Measurements from ENCODE around the gene FNDC3B.

FNDC3B gene

DNA sequence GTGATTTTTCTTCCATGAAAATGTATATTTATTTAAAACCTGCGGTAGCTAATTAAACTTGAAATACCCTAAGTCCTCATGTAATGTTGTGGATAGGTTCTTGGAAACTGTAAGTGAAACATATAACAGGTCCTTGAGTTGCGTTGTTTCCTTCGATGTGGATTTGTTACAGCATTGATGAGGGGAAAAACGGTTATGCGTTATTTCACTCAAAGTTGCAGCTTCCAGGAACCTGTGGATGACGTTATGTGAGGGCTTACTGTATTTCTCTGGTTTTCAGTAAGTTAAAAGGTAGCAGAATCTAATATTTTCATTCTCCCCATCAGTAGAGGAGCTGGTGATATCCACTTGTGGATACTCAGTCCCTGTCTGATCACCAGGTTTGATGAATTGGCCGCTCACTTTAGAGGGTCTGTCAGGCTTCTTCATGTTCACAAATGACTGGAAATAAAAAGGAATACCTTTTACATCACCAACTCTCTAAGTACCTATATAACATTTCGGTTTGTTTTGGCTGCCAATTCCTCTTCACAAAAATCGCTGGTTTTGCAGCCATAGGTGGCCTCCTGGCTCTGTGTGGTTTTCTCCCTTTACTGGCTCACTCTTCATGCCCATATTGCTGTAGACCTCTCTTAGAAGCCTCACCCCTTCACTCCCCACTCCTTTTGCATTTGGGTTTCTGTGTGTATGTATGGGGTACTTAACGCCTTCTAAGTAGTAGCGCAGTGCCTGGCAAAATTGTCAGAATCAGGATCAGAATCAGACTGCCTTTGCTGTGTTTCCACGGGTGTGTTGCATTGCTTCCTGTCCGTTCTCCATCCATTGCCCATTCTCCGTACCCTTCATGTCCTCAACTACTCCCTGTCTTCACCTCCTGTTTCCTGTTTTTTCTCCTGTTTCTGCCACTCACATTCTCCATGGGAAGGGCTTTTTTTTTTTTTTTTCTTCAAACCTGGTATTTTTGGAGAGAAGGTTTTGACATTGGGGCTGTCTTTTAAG, 112.6 kb downstream of the FNDC3B start:
- DNase-seq (ENCODE audit: low spot score) = no peak

DNA sequence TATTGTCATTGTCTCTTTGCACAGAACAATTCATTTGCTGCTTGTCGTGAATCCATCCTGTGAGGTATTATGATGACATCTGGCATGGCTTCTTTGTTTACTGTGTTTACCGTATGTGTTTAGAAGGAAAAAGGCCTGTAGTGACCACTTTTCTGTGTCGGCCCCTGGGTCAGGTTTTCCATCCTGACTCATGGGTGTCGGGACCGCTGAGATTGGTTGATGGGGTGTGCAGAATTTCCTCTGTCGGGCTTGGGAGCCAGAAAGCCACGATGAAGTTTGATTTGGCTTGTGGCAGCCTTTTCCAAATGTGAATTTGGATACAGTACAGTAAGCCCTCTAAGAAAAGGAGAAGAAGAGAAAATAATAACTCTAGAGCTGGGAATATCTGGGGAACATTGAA, 113.5 kb downstream of the FNDC3B start:
- DNase-seq (ENCODE audit: low spot score) = no peak

DNA sequence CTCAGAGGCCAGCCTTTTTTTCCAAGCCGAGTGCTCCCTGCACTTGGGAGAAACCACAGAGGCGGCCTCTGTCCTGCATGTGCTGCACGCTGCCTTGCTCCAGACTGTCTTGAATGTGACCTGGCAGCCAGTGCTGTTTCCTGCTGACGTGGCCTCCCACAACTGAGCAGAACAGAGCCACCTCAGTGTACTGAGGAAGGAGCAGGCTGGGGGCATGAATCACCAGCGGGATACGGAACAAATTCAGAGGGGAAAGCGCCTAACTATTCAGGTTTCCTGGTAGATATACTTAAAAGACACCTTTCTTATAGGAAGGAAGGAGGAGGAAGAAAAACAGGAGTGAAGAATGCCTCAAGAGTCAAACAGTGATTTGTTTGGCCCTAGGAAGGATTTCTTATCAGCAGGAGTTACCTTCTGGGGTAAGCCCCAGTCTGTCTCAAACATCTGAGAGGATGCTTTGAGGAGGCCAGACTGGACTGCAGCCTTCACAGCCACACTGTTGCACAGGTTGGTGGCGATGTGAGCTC, 114.0 kb downstream of the FNDC3B start:
- DNase-seq (ENCODE audit: low spot score) = no peak

DNA sequence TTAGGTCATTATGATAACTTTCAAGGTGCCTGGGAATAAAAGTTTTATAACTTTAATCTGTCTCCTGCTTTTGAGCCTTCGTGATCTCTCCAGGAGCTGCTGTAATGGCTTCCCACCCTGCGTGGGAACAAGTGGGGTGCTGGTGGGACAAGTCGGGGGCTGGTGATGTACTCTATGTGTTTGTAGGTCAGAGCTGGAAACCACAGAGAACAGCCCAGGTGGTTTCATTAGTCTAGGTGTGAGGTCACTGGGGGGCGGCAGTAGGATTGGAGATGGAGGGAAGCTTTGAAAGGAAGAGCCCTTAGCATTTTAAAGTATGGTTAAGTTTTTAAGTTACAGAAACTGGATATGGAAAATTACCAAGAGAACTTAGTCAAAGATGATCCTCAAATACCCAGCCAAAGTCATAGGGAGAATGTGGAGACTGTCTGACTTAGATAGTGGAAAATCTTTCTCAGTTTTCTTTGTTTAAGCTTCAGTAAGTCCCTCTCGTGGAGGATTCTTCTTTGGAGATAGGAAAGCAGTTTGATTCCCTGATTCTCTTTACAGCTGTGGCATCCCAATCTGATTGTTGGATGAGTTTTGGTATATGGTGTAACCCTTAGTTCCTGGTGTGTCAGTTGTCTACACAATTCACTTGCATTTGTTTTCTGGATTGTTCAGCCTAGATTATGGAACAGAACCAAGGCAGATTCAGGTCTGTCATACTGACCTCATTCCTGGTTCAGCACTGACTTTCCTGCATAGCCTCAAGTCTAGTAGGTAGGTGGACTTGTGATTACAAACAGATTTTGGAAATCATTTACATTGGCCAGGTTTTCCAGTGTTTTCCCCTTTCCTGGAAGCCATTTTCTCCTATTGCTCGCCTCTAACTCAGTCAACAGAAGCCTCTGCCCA, 115.6 kb downstream of the FNDC3B start:
- DNase-seq (ENCODE audit: low spot score) = no peak

DNA sequence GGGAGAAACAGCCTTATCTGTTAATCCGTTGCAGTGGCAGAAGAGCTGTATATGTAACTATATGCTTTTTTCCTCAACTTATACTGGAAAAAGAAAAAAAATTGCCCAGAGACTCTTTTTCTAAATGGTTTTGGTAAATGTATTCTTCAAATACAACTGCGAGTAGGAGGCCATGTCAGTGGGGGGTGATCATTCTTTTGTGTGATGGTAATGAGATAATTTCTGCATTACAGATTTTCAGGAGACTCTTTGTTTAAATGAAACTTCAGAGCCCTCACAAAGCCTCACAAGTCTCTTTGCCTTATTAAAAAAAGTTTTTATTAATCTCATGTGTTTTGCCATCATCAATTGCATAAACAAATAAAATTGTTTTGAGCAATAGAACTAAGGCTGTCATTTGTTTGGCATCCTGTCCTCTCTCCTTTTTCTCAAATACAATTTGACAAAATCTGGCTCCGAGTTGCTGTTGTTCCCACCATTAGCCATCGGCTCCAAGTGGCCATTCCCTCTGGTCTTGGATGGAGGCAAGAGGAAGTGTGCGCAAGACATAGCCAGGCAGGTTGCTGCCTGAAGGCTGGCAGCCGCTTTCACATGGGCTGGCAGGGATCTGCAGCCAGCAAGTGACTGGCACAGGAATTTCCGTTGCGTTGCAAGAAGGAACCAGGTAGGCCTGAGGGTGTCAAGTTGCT, 116.7 kb downstream of the FNDC3B start:
- no peak for DNase-seq (ENCODE audit: low spot score)

DNA sequence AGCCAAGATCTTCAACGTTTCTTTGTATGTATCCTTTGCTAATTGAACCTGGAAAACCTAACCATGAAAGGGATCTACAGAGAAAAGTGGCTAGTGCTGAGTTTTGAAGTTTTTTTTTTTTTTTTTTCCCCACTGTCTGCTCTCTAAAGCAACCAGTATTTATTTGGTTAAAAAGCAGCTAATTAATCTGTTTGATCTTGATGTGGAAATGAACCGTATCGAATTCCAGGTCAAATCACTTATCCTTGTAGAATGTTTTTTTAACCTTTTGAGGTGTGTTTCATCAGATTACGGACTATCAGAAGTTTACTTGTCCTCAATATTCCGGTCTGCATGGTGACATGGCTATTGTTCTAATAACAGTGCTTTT, 117.2 kb downstream of the FNDC3B start:
- DNase-seq (ENCODE audit: low spot score) = no peak

DNA sequence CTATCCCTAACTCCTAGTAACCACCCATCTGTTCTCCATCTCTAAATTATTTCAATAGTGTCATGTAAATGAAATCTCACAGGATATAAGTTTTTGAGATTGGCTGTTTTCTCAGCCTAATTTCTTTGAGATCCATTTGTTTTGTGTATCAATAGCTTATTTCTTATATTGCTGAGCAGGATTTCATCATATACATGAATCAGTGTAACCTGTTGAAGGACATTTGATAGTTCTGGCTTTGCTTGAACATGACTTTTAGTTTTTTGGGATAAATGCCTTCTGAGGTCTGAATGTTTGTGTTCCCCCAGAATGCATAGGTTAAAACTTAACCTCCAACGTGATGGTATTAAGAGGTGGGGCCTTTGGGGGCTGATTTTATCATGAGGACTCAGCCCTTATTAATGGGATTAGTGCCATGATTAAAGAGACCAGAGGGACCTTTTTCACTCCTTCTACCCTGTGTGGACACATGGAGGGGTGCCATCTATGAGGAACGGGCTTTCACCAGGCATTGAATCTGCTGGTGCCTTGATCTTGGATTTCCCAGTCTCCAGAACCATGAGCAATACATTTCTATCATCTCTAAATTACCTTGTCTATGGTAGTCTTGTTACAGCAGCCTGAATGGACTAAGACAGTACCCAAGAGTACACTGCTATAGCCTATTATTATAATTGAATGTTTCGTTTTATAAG, 118.3 kb downstream of the FNDC3B start:
- no peak for DNase-seq (ENCODE audit: low spot score)

DNA sequence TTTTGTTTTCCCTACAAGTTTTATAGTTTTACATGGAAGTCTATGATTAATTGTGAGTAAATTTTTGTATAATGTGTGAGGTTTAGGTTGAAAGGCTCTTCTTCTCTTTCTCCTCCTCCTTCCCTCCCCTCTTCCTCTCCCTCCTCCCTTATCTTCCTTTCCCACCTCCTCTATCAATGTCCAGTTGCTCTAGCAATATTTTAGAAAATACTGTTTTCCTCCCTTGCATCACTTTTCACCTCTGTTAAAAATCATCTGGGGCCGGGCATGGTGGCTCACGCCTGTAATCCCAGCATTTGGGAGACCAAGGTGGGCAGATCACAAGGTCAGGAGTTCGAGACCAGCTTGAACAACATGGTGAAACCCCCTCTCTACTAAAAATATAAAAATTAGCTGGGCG, 119.4 kb downstream of the FNDC3B start:
- DNase-seq (ENCODE audit: low spot score) = no peak

DNA sequence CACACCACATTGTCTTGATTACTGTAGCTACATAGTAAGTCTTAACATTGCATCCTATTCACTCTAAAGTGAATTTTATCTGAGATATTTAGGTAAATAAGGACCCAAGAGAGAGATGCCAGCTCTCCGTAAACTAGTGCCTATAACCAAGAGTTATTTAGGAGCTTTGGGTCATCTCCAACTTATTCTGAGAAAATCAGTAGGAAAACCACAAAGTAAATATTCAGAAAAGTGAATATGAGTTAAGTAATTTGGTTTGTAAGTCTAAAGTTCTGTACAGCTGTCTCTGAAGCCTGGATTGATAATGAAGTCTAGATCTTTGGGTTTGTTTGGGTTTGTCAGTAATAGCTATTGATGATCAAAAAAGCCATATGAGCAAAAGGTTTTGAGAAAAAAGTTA, 120.0 kb downstream of the FNDC3B start:
- no peak for DNase-seq (ENCODE audit: low spot score)

DNA sequence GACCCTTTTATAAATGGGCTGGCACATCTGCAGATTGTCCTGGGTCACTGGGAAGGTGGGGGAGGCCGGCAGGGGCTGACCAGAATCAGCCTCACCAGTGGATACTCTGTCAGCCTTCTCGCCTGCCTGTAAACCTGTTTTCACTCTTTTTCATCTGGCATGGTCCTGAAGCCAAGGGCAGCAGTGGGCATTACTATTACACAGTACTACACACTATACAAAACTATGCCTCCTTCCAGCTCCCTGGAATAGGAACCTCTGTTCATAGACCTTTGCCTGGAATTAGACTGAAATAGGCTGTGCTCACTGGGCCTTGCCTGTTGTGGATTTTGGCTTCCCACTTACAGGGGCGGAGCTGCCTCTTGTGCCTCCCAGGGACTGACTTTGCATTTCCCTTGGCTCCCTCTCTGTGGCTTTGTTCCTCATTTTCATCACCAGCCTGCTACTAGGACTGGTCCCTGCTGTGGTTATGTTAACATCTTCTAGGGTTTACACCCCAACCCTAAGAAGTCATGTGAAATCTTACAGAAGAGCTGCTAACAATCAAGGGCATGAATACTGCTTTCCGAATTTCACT, 120.7 kb downstream of the FNDC3B start:
- no peak for DNase-seq (ENCODE audit: low spot score)

DNA sequence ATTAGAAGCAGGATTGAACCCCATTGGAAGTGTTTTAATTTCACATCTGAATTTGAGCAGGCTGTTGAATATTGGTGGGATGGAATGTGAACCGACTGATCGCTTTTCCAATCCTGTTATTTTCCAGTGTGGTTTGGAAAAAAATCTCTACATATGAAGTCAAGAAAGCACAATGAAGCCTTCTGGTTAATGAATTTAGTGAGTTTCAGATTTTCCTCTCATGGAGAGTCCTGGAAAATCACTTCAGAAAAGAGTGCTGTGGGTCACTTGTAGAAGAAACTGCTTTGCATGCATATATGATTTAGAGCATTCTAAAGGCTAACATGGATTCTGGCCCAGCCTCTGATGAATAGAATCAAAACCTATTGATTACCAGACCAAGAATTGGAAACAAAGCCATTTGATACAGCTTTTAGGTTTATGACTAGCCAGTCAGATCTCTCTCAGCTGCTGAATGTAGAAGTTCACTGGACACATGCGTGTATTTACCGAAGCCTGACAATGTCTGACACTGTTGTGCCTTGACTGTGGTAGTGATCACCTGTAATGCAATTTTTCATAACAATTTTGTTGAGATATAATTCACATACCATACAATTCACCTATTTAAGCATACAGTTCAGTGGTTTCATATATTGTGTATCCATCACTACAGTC, 121.9 kb downstream of the FNDC3B start:
- DNase-seq (ENCODE audit: low spot score) = no peak

DNA sequence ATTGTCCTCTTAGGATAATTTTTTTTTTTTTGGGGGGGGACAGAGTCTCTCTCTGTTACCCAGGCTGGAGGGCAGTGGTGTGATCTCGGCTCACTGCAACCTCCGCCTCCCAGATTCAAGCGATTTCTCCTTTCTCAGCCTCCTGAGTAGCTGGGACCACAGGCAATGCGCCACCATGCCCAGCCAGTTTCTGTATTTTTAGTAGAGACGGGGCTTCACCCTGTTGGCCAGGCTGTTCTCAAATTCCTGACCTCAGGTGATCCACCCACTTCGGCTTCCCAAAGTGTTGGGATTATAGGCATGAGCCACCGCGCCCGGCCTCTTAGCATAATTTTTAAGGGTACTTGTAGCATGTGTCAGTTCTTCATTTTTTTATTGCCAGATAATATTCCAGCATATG, 122.6 kb downstream of the FNDC3B start:
- no peak for DNase-seq (ENCODE audit: low spot score)

DNA sequence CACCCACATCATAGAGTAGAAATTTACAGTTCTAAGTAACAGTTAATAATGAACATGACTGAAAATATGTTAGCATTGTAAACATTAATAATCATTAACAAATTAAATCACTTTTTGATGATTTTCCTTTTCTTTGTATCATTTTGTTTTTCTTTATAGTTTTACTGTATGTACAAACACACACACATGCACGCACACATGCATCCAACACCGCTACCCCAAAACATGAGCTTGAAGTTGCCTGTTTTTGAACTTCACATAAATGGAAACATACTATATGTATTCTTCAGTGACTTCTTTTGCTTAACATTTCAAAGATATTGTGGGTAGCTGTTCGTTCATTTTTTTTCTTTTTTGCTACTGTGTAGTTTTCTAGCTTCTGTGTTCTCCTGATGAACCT, 123.9 kb downstream of the FNDC3B start:
- DNase-seq (ENCODE audit: low spot score) = no peak

DNA sequence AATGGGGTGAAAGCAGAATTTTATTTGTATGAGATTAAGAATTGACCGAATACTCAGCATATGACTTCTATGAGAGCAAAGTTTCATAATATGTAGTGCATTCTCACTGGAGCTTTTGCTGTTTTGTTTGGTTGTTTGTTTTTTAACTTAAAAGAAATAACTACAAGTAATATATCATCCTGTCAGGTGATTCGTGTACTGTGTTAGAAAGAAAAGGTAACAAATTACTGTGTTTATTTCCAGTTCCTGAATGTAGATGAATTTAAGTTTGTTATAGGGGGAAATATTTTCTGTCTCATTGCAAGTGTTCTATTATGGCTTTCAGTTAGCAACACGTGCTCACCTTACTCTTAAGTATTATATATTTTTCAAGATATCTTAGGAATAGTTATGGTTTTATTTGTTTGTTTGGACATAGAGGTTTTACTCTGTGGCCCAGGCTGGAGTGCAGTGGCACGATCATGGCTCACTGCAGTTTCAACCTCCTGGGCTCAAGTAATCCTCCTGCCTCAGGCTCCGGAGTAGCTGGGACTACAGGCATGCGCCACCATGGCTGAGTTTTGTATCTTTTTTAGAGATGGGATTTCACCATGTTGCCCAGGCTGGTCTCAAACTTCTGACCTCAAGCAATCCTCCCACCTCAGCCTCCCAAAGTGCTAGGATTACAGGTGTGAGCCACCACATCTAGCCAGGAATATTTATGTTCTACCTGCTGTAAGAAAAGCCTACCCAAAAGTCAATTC, 125.4 kb downstream of the FNDC3B start:
- DNase-seq (ENCODE audit: low spot score) = no peak

DNA sequence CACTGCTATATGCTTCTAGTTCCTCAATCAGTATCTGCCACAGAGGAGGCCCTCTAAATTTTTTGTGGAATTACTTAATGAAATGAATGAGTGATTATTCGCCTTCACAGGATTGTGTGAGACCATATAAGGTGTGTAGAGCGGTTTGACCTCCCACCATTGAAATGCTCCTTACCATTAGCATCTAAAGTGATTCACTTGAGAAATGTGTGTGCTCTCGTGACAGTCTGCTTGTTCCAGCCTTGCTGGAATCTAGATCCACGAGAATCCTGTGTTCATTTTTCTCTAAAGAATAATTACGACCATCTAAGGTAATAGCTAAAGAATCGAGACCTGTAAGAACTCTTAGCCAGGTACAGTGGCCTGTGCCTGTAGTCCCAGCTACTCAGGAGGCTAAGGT, 126.9 kb downstream of the FNDC3B start:
- DNase-seq (ENCODE audit: low spot score) = no peak

DNA sequence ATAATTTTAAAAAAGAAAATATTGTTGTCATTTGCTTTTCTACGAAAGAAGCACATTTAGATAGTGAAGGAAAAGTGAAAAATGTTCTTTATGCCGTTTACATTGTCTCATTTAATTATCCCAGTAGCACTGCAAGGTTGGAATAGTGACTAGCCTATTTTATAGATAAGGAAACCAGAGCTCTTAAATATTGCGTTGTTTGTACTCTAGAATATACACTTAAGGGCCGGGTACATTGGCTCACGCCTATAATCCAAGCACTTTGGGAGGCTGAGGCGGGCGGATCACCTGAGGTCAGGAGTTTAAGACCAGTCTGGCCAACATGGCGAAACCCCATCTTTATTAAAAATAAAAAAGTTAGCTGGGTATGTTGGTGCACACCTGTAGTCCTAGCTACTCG, 127.5 kb downstream of the FNDC3B start:
- DNase-seq (ENCODE audit: low spot score) = no peak

DNA sequence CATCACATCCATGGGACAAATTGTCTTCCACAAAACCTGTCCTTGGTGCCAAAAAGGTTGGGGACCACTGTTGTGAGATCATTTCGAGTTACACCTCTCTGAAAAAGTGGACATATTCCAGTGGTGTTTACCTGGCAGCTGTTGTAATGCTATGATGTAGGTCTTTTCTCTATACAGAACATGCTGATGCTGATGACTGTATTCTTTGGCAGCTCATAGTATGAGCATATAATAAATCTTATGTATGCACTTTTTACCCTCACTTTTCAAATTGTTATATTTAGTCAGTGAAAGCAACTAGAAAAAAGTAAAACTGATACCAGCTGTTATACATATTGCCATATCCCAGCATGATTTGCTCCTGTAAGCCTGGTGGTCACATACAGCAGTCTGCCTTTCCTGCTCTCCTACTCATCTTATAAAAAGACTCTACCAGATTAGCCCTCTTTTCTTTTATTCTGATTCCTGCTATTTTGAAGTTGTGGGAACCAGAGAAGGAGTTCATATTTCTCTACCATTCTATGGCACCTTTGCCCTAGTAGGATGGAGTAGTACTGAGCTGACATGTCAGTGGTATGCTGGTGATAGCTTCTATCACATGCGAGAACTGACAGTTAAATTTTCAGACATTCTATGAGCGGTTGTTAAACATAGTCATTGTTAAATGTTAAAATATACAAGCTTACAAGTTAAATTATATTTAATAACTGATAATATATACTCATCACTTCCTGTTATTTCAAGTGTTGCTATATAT, 128.7 kb downstream of the FNDC3B start:
- DNase-seq (ENCODE audit: low spot score) = no peak

DNA sequence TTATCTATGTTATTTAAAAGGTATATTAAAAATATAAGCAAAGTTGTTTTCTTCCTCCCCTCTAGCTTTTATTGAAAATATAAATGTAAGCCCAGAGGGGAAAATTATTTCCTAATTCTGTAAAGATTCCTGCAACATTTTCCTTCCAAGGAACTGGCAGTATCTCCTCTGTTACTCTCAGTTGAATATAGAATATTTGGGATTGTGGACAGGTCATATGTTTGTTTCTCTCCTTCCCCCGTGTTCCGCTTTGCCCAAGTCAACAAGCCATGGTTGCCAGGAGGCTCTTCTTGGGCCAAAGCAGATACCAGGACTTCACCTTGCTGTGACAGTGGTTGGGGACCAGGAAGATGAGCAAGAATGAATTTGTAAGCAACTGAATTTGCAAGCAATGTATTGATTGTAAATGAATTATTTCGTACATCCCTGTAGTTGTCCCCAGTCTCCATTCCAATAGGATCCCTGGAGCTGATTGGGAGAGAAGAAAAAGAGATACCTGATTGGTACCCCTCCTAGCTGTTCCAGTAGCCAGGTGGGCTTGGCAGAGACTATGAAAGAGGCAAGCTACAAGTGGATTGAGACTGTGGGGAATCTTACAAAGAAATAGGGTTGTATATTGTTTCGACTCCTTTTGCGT, 130.8 kb downstream of the FNDC3B start:
- no peak for DNase-seq (ENCODE audit: low spot score)

DNA sequence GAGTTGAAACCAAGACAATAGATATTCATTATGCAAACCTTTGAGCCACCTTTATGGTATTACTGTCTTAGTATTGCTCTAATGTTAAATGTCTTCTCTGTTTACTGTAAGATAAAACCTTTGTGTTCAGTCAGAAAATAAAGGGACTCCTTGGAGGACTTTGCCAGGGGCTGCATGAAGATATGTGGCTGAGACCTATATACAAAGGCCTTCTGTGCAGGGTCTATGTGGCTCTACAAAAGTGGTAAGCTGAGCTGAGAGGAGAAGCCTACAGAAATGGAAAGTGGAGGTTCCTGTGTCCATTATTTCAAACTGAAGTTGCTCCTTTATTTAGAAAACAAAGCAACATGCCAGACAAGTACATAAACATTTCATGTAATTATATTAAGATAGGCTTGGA, 131.5 kb downstream of the FNDC3B start:
- DNase-seq (ENCODE audit: low spot score) = no peak

Measured in hematopoietic multipotent progenitor cell treated with erythropoietin and hydrocortisone succinate and interleukin-3 and kit ligand, for 17 days (in vitro differentiated cells).